CD4-positive, alpha-beta T cell treated with Interleukin-15 for 1 hour (primary cell): Measurements from ENCODE around the gene TMEM144.
"Not testable (repeated sequence)": the region's sequence is repeated elsewhere in the genome, so short reads cannot be mapped to it uniquely, and the experiment has no call there.

Experiments used
- DNase-seq: peaks from one replicate; pipeline ENCODE4 v3.0.0-alpha.2; 2020

The TMEM144 gene

GRCh38 chr4:158192439-158193158 lies 17.7 kb upstream of the TMEM144 start:
- no peak for DNase-seq

- no peak for DNase-seq
These were observed 17.0 kb upstream of the TMEM144 start for GRCh38 chr4:158193171-158193749.

- DNase-seq: no peak
These were observed 15.0 kb upstream of the TMEM144 start for GRCh38 chr4:158195297-158195696.

- DNase-seq: no peak
These were observed 13.0 kb upstream of the TMEM144 start for GRCh38 chr4:158197194-158197776.

GRCh38 chr4:158200214-158200613 lies 10.1 kb upstream of the TMEM144 start:
- DNase-seq: no peak

- no peak for DNase-seq
These were observed 9.0 kb upstream of the TMEM144 start for GRCh38 chr4:158201322-158201721.

- no peak for DNase-seq
These were observed 8.4 kb upstream of the TMEM144 start for GRCh38 chr4:158201876-158202275.

GRCh38 chr4:158202481-158202880 lies 7.8 kb upstream of the TMEM144 start:
- no peak for DNase-seq

- DNase-seq: no peak
These were observed 6.8 kb upstream of the TMEM144 start for GRCh38 chr4:158203436-158203835.

GRCh38 chr4:158203929-158204328 lies 6.4 kb upstream of the TMEM144 start:
- DNase-seq: no peak

- DNase-seq: no peak
These were observed 1.2 kb upstream of the TMEM144 start for GRCh38 chr4:158208963-158209640.

GRCh38 chr4:158211222-158211621 lies 936 bp downstream of the TMEM144 start:
- no peak for DNase-seq

GRCh38 chr4:158213466-158213865 lies 3.2 kb downstream of the TMEM144 start:
- DNase-seq: no peak

GRCh38 chr4:158214856-158215255 lies 4.6 kb downstream of the TMEM144 start:
- DNase-seq: no peak

GRCh38 chr4:158217763-158218162 lies 7.5 kb downstream of the TMEM144 start:
- no peak for DNase-seq

GRCh38 chr4:158219623-158220022 lies 9.3 kb downstream of the TMEM144 start:
- no peak for DNase-seq

GRCh38 chr4:158224318-158224717 lies 14.0 kb downstream of the TMEM144 start:
- not testable (repeated sequence) for DNase-seq

GRCh38 chr4:158224999-158225398 lies 14.7 kb downstream of the TMEM144 start:
- DNase-seq: not testable (repeated sequence)

- DNase-seq: not testable (repeated sequence)
These were observed 17.6 kb downstream of the TMEM144 start for GRCh38 chr4:158227880-158228279.

GRCh38 chr4:158228399-158228798 lies 18.1 kb downstream of the TMEM144 start:
- DNase-seq: not testable (repeated sequence)

- no peak for DNase-seq
These were observed 19.5 kb downstream of the TMEM144 start for GRCh38 chr4:158229768-158230167.

GRCh38 chr4:158234671-158235070 lies 24.4 kb downstream of the TMEM144 start:
- DNase-seq: no peak

GRCh38 chr4:158236304-158237030 lies 26.2 kb downstream of the TMEM144 start:
- no peak for DNase-seq
